NOMO-1 treated with dmso at 0.1 percent for 144 hours (cell line): ENCODE measurements around the gene GSN.

Experiments
- DNase-seq: peaks from one replicate; lab custom pipeline; 2025; ENCODE audit not compliant: unreplicated experiment; lab: John Stamatoyannopoulos, UW

The GSN gene

DNA sequence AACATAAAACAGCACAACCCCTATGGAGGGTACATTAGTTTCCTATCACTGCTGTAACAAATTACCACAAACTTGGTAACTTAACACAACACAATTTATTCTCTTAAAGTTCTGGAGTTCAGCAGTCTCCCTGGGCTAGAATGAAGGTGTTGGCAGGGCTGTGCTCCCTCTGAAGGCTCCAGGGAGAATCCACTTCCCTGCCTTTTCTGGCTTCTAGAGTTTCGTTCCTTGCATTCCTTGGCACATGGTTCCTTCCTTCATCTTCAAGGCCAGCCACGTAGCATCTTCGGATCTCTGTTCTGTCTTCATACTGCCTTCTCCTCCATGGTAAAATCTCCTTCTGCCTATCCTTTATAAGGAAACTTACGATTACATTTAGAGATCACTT, 25.0 kb upstream of the GSN start:
- DNase-seq, result no peak

DNA sequence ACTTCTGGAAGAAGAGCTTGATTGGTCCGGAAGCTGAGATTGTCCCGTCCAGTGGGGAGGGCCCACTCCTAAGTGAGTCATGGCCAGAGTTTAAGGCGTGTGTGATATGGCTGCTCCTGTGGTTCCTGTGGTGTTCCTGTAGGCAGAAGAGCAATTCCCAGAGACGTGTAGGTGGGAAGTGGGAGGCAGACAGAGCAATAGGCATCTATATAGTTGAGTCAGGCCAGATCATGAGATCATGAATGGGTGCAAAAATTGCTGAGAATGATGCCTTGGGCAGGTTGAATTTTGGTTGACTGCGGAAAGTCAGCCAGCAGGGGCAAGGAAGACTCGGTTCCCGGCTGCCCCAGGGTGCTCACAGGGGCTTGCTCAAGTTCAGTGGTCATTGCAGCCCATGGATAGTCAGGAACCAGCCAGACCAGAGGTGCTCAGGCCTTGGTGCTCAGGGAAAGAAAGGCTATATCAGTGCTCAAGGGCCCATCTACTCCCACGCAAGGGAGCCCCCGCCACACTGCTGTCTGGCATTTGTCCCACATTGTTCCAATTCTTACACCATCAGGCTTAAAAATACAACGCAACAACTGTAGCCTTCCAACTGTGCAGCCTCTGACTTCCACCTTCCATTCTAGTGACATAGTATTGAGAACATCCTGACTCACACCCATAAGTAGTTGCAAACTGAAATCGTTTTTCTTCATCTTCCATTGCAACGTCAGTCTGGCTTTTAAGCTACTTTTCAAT, 21.0 kb upstream of the GSN start:
- no peak for DNase-seq

- peak; percentile 63 for DNase-seq
Measured at GRCh38 chr9:121249563-121249962, 18.4 kb upstream of the GSN start.

DNA sequence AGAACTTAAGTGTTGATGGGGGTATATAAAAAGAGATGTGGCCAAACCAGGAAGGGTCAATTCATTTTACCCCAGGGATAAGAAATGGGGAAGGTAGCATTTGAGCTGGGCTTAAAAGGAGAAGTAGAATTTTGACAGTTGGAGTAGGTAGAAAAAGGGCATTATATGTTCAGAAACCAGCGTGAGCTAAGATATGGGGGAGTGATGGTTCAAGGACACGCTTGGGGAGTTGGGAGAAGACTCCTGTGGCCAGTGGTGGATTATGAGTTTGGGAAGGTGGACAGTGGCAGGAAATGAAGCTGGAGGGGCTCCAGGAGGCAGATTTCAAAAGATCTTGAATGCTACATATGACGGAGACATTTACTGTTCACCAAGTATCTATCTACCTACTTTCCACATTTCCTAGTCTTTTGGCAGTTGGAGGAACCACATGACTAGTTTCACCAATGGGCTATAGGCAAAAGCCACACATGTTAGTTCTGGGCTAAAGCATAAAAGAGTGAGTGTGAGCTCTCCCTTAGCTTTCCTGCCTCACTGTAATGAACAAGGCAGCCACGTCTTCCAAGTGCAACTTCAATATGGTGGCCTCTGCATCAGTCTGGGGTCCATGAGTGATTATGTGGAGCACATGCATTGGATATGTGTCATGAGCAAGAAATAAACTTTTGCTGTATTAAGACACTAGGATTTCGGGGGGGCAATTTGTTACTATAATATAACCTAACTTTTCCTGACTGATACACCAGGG, 15.7 kb upstream of the GSN start:
- peak; percentile 83 for DNase-seq

DNA sequence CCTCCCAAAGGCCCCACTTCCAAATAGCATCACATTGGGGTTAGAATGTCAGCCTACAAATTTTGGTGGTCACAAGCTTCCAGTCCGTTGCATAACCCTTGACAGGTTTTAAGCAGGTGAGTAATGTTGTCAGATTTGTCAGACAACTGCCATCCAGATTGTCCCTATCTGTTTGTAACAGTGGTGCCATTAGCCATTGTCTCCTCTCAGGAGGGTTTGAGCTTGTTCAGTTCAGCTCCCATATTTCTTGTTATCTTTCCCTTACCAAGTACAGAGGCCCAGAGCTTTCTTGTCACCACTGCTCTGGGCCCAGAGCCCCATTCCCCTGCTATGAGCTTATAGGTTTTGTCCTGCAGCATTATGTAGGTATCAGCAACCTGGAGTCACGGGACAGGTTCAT, 14.8 kb upstream of the GSN start:
- DNase-seq, result no peak

GRCh38 chr9:121253821-121254501, 14.0 kb upstream of the GSN start:
- DNase-seq, result peak; percentile 64

DNA sequence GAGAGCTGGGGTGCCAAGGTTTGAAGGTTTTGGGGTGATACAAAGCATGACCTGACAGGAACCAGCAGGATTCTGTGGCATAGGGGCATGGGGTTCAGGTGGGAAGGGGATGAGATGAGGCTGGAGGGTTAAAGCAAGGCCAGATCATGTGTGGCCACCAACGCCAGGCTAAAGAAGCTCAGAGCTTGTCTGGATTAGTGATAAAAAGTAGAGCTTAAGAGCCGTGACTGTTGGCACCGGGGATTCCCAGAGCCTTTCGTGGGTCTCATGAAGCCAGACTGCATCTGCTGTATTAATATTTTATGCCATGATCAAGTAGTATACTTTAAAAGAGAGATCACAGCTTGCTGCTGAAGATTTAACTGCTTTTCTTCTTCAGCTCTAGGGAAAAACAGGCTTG, 8.5 kb upstream of the GSN start:
- DNase-seq, result no peak

DNA sequence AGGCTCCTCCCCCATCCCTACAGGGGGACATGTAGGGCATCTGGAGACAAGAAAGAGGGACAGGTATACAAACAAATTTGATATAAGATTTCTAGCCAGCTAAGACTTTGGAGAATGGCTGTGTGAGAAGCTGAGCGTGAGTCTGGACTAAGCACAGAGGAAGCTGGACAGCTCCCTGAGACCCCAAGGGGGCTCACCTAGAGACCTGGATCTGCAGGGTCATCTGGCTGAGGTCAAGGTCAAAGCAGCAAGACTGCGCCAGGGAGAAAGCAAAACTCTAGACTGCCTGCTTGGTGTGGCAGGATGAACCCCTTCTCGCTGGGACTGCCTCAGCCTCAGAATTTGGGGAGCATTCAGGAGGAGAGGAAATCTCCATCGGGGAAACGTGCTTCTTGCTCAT, 8.0 kb upstream of the GSN start:
- DNase-seq, result no peak

- no peak for DNase-seq
Measured at GRCh38 chr9:121260457-121261106, 7.4 kb upstream of the GSN start.

DNA sequence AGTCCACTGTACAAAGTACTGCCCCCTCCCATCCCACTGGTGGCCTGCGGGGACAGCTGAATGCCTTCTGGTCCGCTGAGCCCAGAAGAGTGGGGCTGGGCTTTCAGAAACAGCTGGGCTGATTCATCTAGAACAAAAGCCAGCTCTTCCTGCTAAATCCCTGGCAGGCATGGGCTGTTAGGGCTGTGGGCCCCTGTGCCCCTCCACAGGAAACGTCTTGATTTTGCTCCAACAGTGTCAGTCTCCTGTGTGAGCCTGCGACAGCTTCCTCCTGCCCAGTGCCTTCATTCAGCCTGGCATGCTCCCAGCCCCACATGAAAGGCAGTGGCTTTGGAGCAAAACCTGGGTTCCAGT, 6.9 kb upstream of the GSN start:
- no peak for DNase-seq

DNA sequence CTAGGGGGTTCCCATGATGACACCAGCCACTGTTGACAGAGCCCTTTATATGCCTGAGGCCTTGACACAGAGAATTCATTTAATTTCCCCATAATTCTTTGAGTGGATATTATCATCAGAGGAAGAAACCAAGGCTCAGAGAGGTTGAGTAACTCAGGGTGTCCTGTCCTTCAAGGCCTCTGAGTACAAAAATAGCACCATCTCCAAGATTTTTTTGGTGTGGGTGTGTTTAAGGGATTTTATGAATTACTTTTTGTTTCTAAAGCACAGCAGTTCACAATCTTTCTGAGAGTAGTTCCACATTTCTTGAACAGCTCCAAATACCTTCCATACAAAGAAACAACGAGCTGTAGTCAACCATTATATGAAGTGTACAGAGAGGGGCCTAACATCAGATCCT, 6.2 kb upstream of the GSN start:
- DNase-seq, result no peak

DNA sequence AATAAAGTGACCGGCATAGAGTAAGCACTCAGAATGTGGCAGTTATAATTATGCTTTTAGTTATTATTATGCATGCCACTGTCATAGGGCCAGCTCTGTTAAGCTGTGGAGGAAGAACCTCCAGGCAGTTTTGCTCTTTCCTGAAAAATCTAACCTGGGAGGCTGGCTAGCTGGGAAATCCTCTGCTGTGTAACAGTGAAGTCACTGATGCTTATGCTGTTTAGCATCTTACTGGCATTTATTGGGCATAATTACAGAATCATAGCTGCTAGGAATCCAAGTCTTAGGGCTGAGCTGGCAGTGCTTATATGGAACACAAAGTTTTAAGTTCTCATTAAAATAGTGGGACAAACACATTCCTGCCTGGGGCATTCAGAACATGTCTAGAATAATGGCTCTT, 5.5 kb upstream of the GSN start:
- DNase-seq, result no peak

GRCh38 chr9:121262953-121263352, 5.0 kb upstream of the GSN start:
- DNase-seq, result no peak

DNA sequence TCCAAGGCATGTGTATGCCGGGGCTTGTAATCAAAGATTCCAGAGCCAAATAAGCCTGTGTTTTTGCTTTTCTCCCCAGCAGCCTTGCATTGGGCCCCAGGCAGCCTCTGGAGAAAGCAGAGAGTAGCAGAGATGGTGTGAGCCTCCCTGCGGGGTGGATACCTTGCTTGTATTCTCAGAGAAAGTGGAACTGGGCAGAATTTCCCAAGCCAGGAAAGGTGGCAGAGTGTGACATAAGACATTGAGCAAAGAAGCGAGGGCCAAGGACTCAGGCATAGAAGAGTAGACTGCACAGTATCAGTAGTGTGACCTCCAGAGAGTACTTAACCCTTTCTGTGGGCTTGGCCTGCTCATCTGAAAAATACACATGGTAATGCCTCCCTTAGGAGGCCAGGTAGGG, 1.6 kb upstream of the GSN start:
- no peak for DNase-seq

- no peak for DNase-seq
Measured at GRCh38 chr9:121266906-121267650, 884 bp upstream of the GSN start.

GRCh38 chr9:121268598-121268850, 562 bp downstream of the GSN start:
- DNase-seq, result peak; percentile 45

DNA sequence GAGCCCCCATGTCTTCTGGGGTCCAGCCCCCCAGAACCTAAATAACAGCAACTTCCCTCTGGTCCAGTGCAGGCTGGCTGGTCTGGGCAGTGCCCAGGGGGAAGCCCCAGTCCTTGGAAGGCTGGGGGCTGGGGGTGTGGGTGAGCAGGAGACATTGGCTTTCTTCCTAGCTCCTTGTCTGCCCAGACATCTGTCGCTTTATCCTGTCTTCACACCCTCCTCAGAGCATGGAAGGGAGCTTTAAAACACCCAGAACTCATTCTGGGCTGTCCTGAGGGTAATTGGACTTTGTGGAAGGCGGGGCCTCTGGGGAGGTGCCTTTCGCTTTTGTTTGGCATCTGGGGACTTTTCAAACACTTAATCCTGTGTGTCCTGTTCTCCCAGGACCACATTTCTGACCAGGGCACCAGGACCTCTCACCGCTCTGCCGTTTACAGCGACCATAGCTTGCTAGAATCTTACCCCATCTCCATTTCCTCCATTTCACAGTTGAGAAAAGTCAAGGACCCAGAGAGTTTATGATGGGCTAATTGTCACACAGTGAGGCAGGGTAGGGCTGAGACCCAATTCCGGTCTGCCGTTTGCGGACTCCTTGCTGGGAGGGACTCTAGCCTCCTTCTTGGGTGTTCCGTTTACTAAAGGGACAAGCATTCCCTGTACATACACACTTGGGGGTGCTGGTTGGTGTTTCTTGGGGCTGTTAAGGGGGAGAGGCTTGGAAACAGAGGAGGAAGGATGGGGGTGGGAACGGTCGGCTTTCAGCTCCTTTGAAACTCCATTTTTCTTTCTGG, 1.1 kb downstream of the GSN start:
- DNase-seq, result no peak

GRCh38 chr9:121269642-121270254, 1.8 kb downstream of the GSN start:
- DNase-seq, result no peak

DNA sequence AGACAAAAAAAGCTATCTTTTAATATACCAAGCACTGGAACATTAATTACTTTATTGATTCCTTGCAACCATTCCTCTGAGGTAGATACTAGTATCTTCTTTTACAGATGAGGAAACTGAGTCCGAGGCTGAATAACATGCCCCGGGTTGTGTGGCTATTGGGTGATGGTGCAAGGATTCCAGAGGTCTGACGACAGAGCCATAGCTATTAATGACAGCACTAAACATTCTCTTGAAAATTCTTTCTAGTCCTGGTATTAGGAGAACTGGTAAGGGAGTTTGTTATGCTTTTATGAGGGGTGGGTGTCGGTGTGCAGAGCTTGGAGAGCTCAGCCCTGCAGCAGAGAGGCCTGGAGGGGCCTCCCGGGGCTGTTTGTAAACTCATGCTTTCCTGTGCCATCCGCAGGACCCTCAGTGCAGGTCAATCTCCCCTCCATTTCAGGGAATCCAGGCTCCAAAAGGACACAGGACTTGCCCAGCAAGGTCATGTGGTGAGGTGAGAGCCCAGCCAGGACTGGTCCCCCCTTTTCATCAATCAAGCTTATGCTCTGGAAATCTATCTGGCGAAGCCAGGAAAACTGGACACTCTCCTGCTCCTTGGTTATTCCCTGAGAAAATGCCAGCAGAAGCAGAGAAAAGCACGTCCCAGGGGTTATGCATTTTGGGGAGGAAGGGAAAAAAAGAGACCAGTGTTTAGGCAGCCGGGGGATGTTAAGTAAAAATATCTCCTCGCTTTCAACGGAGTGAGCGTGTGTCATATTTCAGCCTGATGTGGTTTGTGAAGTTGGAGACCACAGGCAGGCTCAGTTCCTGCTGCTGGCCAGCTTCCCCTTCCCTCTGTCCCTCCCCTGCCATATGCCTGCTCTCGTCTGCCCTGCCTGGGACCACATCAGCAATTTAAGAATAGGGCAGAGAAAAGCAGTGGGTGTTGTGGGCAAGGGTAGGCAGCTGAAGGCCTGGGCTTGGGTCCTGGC, 3.7 kb downstream of the GSN start:
- DNase-seq, result peak; percentile 92
